H1 (cell line): ENCODE data around the gene VDR. TPM values are rescaled to one million over a fixed set of nuclear protein-coding genes. Genes with fewer than 3 reads are reported as not detected.

Experiments
- CTCF ChIA-PET: fragments of 300-600 bp; sonication (Branson Sonifier 250); formaldehyde crosslinking; loops from one replicate; lab custom pipeline; 2021; ENCODE audit not compliant: partially characterized antibody; lab: Charles Lee
- POLR2A ChIA-PET: fragments of 300-600 bp; sonication (Branson Sonifier 250); formaldehyde crosslinking; loops from one replicate; lab custom pipeline; 2021; ENCODE audit warnings: inconsistent platforms; ENCODE audit not compliant: partially characterized antibody; lab: Charles Lee
- DNase-seq, 2 experiments: peaks; one replicate each; pipeline versions ENCODE4 v3.0.0 to v3.0.0-alpha.2; 2010 to 2022; ENCODE audit warnings: low spot score in 2 of 2, low read depth in 1 of 2, mixed read lengths in 1 of 2
- FAIRE-seq: peaks from 2 replicates; lab custom pipeline; 2011; peaks lifted over from hg19 to GRCh38; lab: Jason Lieb, UNC
- H2AFZ ChIP-seq: 2 replicates; pipeline ENCODE4 v1.8.1; 2012; ENCODE audit warnings: low read length, inconsistent platforms
- H2AK5ac ChIP-seq: 2 replicates; pipeline ENCODE4 v1.6.1; 2013; ENCODE audit warnings: low read depth, low read length
- H2BK120ac ChIP-seq: replicated peaks from 2 replicates; pipeline ENCODE3; 2013; ENCODE audit warnings: low read depth, low read length, inconsistent platforms
- H2BK12ac ChIP-seq: 2 replicates; pipeline ENCODE4 v1.6.1; 2013; ENCODE audit warnings: low read depth, low read length
- H2BK15ac ChIP-seq: 2 replicates; pipeline ENCODE4 v1.6.1; 2013; ENCODE audit warnings: low read length
- H2BK20ac ChIP-seq: 2 replicates; pipeline ENCODE4 v1.6.1; 2013; ENCODE audit warnings: low read length
- H2BK5ac ChIP-seq: 2 replicates; pipeline ENCODE4 v1.6.1; 2013; ENCODE audit warnings: low read depth, low read length
- H3K14ac ChIP-seq: 2 replicates; pipeline ENCODE4 v1.6.1; 2013; ENCODE audit warnings: inconsistent platforms; ENCODE audit not compliant: insufficient read length
- H3K18ac ChIP-seq: 2 replicates; pipeline ENCODE4 v1.6.1; 2013; ENCODE audit warnings: low read length; ENCODE audit errors: extremely low read depth
- H3K23ac ChIP-seq: 2 replicates; pipeline ENCODE4 v1.6.1; 2013; ENCODE audit warnings: inconsistent platforms; ENCODE audit not compliant: insufficient read length
- H3K23me2 ChIP-seq: 2 replicates; pipeline ENCODE4 v1.6.1; 2013; ENCODE audit warnings: low read depth, low read length
- H3K27ac ChIP-seq: 2 replicates; pipeline ENCODE4 v1.6.1; 2011; ENCODE audit warnings: low read depth, low read length, inconsistent platforms
- H3K27me3 ChIP-seq, 4 experiments: replicated peaks in 1 of 4; 1 replicate in 1 of 4; 2 replicates in 3 of 4; pipeline versions ENCODE4 v1.6.1 to v1.8.1; 2011 to 2013; ENCODE audit warnings: low read length in 3 of 4, mild to moderate bottlenecking in 3 of 4, inconsistent platforms in 2 of 4, mixed read lengths in 2 of 4, moderate library complexity in 1 of 4; ENCODE audit not compliant: control insufficient read depth in 3 of 4, insufficient read depth in 3 of 4; ENCODE audit errors: extremely low read depth in 1 of 4
- H3K36me3 ChIP-seq, 4 experiments: 2 replicates each; pipeline versions ENCODE4 v1.6.1 to v1.8.1; 2011 to 2013; ENCODE audit warnings: mild to moderate bottlenecking in 4 of 4, low read length in 3 of 4, moderate library complexity in 2 of 4, control low read depth in 1 of 4, inconsistent platforms in 1 of 4; ENCODE audit not compliant: insufficient read depth in 4 of 4, control insufficient read depth in 2 of 4
- H3K4ac ChIP-seq: replicated peaks from 2 replicates; pipeline ENCODE3; 2013; ENCODE audit warnings: low read length, low read depth, mixed read lengths, inconsistent platforms; ENCODE audit not compliant: insufficient read length
- H3K4me1 ChIP-seq, 4 experiments: replicated peaks in 1 of 4; 1 replicate in 1 of 4; 2 replicates in 3 of 4; pipeline versions ENCODE4 v1.6.1 to v1.8.1; 2011 to 2013; ENCODE audit warnings: low read length in 3 of 4, inconsistent platforms in 2 of 4, mixed read lengths in 1 of 4; ENCODE audit not compliant: insufficient read depth in 4 of 4, control insufficient read depth in 3 of 4
- H3K4me2 ChIP-seq, 2 experiments: 2 replicates each; pipeline versions ENCODE4 v1.6.1 to v1.8.1; 2011 to 2013; ENCODE audit warnings: low read depth in 2 of 2, low read length in 2 of 2, control low read depth in 1 of 2, inconsistent platforms in 1 of 2, mild to moderate bottlenecking in 1 of 2; ENCODE audit not compliant: insufficient read depth in 1 of 2
- H3K4me3 ChIP-seq, 4 experiments: fragments of 200-600, 300-600 bp in 1 of 4; sonication (generic), shearing (Covaris generic), sonication (Bioruptor Twin) in 1 of 4; 2 replicates each; pipeline versions ENCODE4 v1.5.1 to v1.8.1; 2011 to 2016; ENCODE audit warnings: low read length in 4 of 4, low read depth in 3 of 4, control low read depth in 2 of 4, inconsistent platforms in 2 of 4, mild to moderate bottlenecking in 2 of 4, mixed read lengths in 1 of 4, moderate library complexity in 1 of 4; ENCODE audit not compliant: insufficient read depth in 2 of 4; ENCODE audit errors: extremely low read depth in 1 of 4
- H3K56ac ChIP-seq: replicated peaks from 2 replicates; pipeline ENCODE3; 2013; ENCODE audit warnings: low read depth, mild to moderate bottlenecking, mixed read lengths, low read length, inconsistent platforms; ENCODE audit not compliant: insufficient read length
- H3K79me1 ChIP-seq: 2 replicates; pipeline ENCODE4 v1.6.1; 2013; ENCODE audit warnings: low read depth, low read length, control low read depth
- H3K79me2 ChIP-seq, 2 experiments: 2 replicates each; pipeline versions ENCODE4 v1.6.1 to v1.8.1; 2012 to 2013; ENCODE audit warnings: low read length in 2 of 2, mild to moderate bottlenecking in 2 of 2, inconsistent platforms in 1 of 2; ENCODE audit not compliant: insufficient read depth in 2 of 2, control insufficient read depth in 1 of 2
- H3K9ac ChIP-seq, 4 experiments: replicated peaks in 1 of 4; 1 replicate in 1 of 4; 2 replicates in 3 of 4; pipeline versions ENCODE4 v1.6.1 to v1.8.1; 2011 to 2013; ENCODE audit warnings: low read depth in 3 of 4, low read length in 3 of 4, control low read depth in 2 of 4, mild to moderate bottlenecking in 2 of 4, moderate library complexity in 2 of 4, inconsistent platforms in 1 of 4; ENCODE audit errors: extremely low read depth in 1 of 4
- H3K9me3 ChIP-seq, 2 experiments: 2 replicates each; pipeline versions ENCODE4 v1.6.1 to v1.8.1; 2012 to 2013; ENCODE audit warnings: mild to moderate bottlenecking in 2 of 2, moderate library complexity in 2 of 2, control low read depth in 1 of 2, inconsistent platforms in 1 of 2, low read depth in 1 of 2, low read length in 1 of 2, mixed read lengths in 1 of 2; ENCODE audit not compliant: insufficient read depth in 2 of 2
- H4K20me1 ChIP-seq, 2 experiments: replicated peaks in 1 of 2; 2 replicates each; pipeline versions ENCODE3 to v1.8.1; 2011 to 2013; ENCODE audit warnings: inconsistent platforms in 2 of 2, low read length in 2 of 2, mild to moderate bottlenecking in 1 of 2; ENCODE audit not compliant: insufficient read depth in 2 of 2, control insufficient read depth in 1 of 2
- H4K5ac ChIP-seq: 2 replicates; pipeline ENCODE4 v1.6.1; 2013; ENCODE audit warnings: low read length, low read depth, mixed read lengths, inconsistent platforms; ENCODE audit not compliant: insufficient read length
- H4K8ac ChIP-seq: 2 replicates; pipeline ENCODE4 v1.8.0; 2013; ENCODE audit warnings: mild to moderate bottlenecking, moderate library complexity, low read length, inconsistent platforms; ENCODE audit not compliant: insufficient read depth; ENCODE audit errors: extremely low read depth
- H4K91ac ChIP-seq: replicated peaks from 2 replicates; pipeline ENCODE3; 2013; ENCODE audit warnings: low read length, mixed read lengths, inconsistent platforms; ENCODE audit not compliant: insufficient read length
- CEBPB ChIP-seq: IDR thresholded peaks from 2 replicates; pipeline ENCODE4 v1.6.1; 2012; ENCODE audit warnings: low read depth, low read length
- RAD21 ChIP-seq, 2 experiments: IDR thresholded peaks in 1 of 2; conservative IDR thresholded peaks in 1 of 2; 2 replicates each; pipeline ENCODE4 v1.6.1; 2011; ENCODE audit warnings: low read depth in 2 of 2, low read length in 2 of 2, improper control_type of control experiment in 1 of 2, inconsistent platforms in 1 of 2, mild to moderate bottlenecking in 1 of 2, moderate library complexity in 1 of 2
- SIN3A ChIP-seq, 2 experiments: IDR thresholded peaks in 1 of 2; conservative IDR thresholded peaks in 1 of 2; 2 replicates each; pipeline ENCODE4 v1.6.1; 2011 to 2012; ENCODE audit warnings: low read length in 2 of 2, improper control_type of control experiment in 1 of 2, low read depth in 1 of 2, mild to moderate bottlenecking in 1 of 2
- SRF ChIP-seq: IDR thresholded peaks from 2 replicates; pipeline ENCODE4 v1.6.1; 2011; ENCODE audit warnings: mild to moderate bottlenecking, low read depth, low read length, moderate library complexity
- TCF12 ChIP-seq: IDR thresholded peaks from 2 replicates; pipeline ENCODE4 v1.6.1; 2011; ENCODE audit warnings: low read depth, mild to moderate bottlenecking, low read length
- WGBS, 2 experiments: shearing (Covaris generic) in 1 of 2; methylation state at CpG; one replicate each; pipeline versions ENCODE4 v1.1.6 to v1.1.7; 2013 to 2015; ENCODE audit warnings: low lambda C conversion rate in 2 of 2, mixed read lengths in 2 of 2, inconsistent platforms in 1 of 2, low coverage in 1 of 2, missing lambda C conversion rate in 1 of 2; ENCODE audit not compliant: insufficient replicate concordance in 2 of 2, insufficient coverage in 1 of 2, insufficient read length in 1 of 2; ENCODE audit errors: extremely low coverage in 1 of 2, missing lambda C conversion rate in 1 of 2; 5-methylcytosine and 5-hydroxymethylcytosine counted together
- polyA plus RNA-seq, 7 experiments: library from polyadenylated mRNA; depleted of rRNA in 3 of 7; stranded (reverse) in 5 of 7; unstranded in 2 of 7; fragments of >200 nt in 5 of 7; fragments of 200-250 nt in 2 of 7; gene quantifications; 1 replicate in 5 of 7; 2 replicates in 1 of 7; 4 replicates in 1 of 7; pipeline versions ENCODE4 v1.2.1 to v1.2.3, GENCODE V29; 2011 to 2013; ENCODE audit warnings: missing spikeins in 2 of 7, mixed read lengths in 2 of 7
- total RNA-seq: library from RNA; stranded (reverse); fragmentation: NEBNext Ultra II Directional; extraction: Animal tissue kit (Norgen Biotek cat#: 25700); gene quantifications from 2 replicates; pipeline ENCODE4 v1.2.1, GENCODE V29; 2021
- TF ChIP-seq, protein P1 (sequence below), 3 experiments: IDR thresholded peaks; 1 replicate in 2 of 3; 2 replicates in 1 of 3; pipeline versions ENCODE4 v1.5.1 to v1.6.1; 2011; ENCODE audit warnings: low read length in 3 of 3, mild to moderate bottlenecking in 3 of 3, inconsistent platforms in 2 of 3, low read depth in 1 of 3, moderate library complexity in 1 of 3; ENCODE audit not compliant: insufficient read depth in 1 of 3; ENCODE audit errors: control extremely low read depth in 1 of 3
- TF ChIP-seq, protein P2 (sequence below): IDR thresholded peaks from 2 replicates; pipeline ENCODE4 v1.6.1; 2012; ENCODE audit warnings: inconsistent platforms

Gene VDR
- total and polyA plus RNA-seq, 2 of the 8 experiments (the other 6 are each of a cell fraction or from before 2014, with no cell fraction given): 0.44 to 0.65 TPM

DNA sequence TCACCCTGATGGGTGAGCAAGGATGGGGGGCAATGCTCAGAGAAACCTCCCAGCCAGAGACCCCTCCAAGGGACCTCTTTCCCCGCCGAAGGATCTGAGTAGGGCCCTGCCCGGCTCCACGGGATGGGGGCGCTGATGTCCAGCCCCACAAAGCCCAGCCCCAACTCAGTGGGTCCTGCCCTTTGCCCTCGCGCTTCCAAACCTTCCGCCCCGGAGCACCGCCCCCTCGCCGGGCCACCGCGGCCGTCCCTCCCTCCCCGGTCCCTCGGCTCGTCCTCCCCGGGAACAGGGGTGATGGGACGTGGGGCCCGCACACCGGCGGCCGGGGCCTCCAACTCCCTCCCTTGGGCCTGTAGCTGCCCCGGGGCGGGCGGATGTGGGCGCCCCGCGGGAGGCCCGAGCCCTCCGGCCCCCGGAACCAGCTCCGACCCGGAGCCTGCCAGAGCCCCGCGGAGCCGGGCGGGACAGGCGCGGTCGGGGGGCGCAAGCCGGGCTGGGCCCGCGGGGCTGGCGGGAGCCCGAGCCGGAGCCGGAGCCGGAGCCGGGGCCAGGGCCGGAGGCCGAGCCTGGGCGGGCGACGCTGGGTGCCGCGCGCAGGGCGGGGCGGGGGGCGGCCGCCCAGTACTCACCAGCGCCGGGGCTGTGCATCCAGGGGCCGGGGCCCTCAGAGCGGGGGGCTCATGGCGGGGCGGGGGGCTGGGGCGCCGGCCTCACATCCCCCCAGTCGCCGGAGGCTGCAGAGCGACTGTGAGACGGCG is 85.5 kb downstream of the VDR start:
- H2BK12ac ChIP-seq: no peak overlapping the region
- no peak overlapping the region for H2BK120ac ChIP-seq
- H3K4me3 ChIP-seq: peak overlapping the region; percentile 65 to 79 (median 66)
- H3K9me3 ChIP-seq: no peaks in the 10 kb centered on the region
- H4K91ac ChIP-seq: peak overlapping the region; percentile 90
- H3K18ac ChIP-seq: peak overlapping the region; percentile 89
- no peak overlapping the region for H3K4ac ChIP-seq
- 0 out of 2 replicates have a peak overlapping the region, but pooled peaks have one; percentile 3 for H3K27ac ChIP-seq
- H3K79me1 ChIP-seq: peaks cover 8% of the 10 kb centered on the region
- H3K4me1 ChIP-seq: peaks cover 5 to 46% (median 36%) of the 10 kb centered on the region in 4 experiments
- no peak overlapping the region for H3K14ac ChIP-seq
- H3K79me2 ChIP-seq: peaks cover 4 to 52% of the 10 kb centered on the region in 2 experiments; a peak in 3 of 4 replicates
- H2BK15ac ChIP-seq: 0 out of 2 replicates have a peak overlapping the region, but pooled peaks have one; percentile 49
- no peak overlapping the region for H2AK5ac ChIP-seq
- POLR2A ChIA-PET: interaction anchor here (0.9 to 29.3 kb wide), 10 partner anchors 9 to 67 kb away, joined by 3 to 480 read pairs (median 4); no protein-coding TSS in a partner anchor
- H3K23me2 ChIP-seq: peaks cover 9% of the 10 kb centered on the region
- peak overlapping the region; percentile 34 for H4K5ac ChIP-seq
- no peak overlapping the region for H2AFZ ChIP-seq
- H3K56ac ChIP-seq: no peak overlapping the region
- 0% methylated on average over 7 of the region's 77 CpGs; no CpG with 5 or more reads in 1 of the 2 experiments for WGBS, 2 experiments
- no peaks in the 10 kb centered on the region; a peak in 2 of 7 replicates for H3K27me3 ChIP-seq
- peaks cover 2 to 15% of the 10 kb centered on the region in 2 experiments for H4K20me1 ChIP-seq
- H4K8ac ChIP-seq: peak overlapping the region; percentile 45
- H2BK5ac ChIP-seq: peak overlapping the region; percentile 69; the same call in 1 of the 2 replicates
- no peak overlapping the region for H2BK20ac ChIP-seq
- CTCF ChIA-PET: interaction anchor here (0.6 to 58.8 kb wide), 13 partner anchors 9 to 234 kb away, joined by 3 to 2001 read pairs (median 13); no protein-coding TSS in a partner anchor
- peak overlapping the region; percentile 94 to 99 for H3K4me2 ChIP-seq
- peak in 1 of 2 experiments; percentile 84 for DNase-seq
- H3K23ac ChIP-seq: no peak overlapping the region
- no peaks in the 10 kb centered on the region for H3K36me3 ChIP-seq
- no peak for FAIRE-seq
- peak overlapping the region in 3 of 4 experiments; percentile 42 to 85 (median 51); a peak in 5 of 7 replicates for H3K9ac ChIP-seq
- TF ChIP-seq, protein P1, sequence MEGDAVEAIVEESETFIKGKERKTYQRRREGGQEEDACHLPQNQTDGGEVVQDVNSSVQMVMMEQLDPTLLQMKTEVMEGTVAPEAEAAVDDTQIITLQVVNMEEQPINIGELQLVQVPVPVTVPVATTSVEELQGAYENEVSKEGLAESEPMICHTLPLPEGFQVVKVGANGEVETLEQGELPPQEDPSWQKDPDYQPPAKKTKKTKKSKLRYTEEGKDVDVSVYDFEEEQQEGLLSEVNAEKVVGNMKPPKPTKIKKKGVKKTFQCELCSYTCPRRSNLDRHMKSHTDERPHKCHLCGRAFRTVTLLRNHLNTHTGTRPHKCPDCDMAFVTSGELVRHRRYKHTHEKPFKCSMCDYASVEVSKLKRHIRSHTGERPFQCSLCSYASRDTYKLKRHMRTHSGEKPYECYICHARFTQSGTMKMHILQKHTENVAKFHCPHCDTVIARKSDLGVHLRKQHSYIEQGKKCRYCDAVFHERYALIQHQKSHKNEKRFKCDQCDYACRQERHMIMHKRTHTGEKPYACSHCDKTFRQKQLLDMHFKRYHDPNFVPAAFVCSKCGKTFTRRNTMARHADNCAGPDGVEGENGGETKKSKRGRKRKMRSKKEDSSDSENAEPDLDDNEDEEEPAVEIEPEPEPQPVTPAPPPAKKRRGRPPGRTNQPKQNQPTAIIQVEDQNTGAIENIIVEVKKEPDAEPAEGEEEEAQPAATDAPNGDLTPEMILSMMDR (IDR thresholded peaks at IDR 0.05; ENCODE audit: control extremely low read depth in 1 of 3, insufficient read depth in 1 of 3, low read depth in 1 of 3, low read length in 3 of 3): peak in 2 of 3 experiments; percentile 49 to 55; a peak in 3 of 4 replicates
- TF ChIP-seq SRF (no peak), SIN3A (conservative IDR thresholded peaks at IDR 0.05 in 1 of 2, IDR thresholded peaks at IDR 0.05 in 1 of 2; ENCODE audit: low read depth in 1 of 2, low read length in 2 of 2) (peak in 1 of 2 experiments; percentile 17; a peak in 1 of 4 replicates), TCF12 (no peak), RAD21 (IDR thresholded peaks at IDR 0.05 in 1 of 2, conservative IDR thresholded peaks at IDR 0.05 in 1 of 2; ENCODE audit: low read depth in 2 of 2, low read length in 2 of 2) (peak; percentile 48 to 53), CEBPB (no peak)
- TF ChIP-seq, protein P2, sequence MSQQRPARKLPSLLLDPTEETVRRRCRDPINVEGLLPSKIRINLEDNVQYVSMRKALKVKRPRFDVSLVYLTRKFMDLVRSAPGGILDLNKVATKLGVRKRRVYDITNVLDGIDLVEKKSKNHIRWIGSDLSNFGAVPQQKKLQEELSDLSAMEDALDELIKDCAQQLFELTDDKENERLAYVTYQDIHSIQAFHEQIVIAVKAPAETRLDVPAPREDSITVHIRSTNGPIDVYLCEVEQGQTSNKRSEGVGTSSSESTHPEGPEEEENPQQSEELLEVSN: no peak
